ENCODE data around the gene SPEN.
"Not testable (repeated sequence)": the region's sequence is repeated elsewhere in the genome, so short reads cannot be mapped to it uniquely, and the experiment has no call there.

- not testable (repeated sequence) for TF ChIP-seq BHLHE40 (IDR thresholded peaks at IDR 0.05; ENCODE audit: low read depth, low read length); RFX5 (IDR thresholded peaks at IDR 0.05; ENCODE audit: low read depth, low read length); CTCF (conservative IDR thresholded peaks at IDR 0.05; ENCODE audit: low read depth, low read length); FOS (IDR thresholded peaks at IDR 0.05; ENCODE audit: low read depth, low read length); RAD21 (IDR thresholded peaks at IDR 0.05; ENCODE audit: low read length); CEBPB (IDR thresholded peaks at IDR 0.05; ENCODE audit: low read depth, low read length); POLR2A (IDR thresholded peaks at IDR 0.05; ENCODE audit: low read depth, low read length); NFE2L2 (IDR thresholded peaks at IDR 0.05; ENCODE audit: low read depth, low read length)
- TF ChIP-seq, protein P1, sequence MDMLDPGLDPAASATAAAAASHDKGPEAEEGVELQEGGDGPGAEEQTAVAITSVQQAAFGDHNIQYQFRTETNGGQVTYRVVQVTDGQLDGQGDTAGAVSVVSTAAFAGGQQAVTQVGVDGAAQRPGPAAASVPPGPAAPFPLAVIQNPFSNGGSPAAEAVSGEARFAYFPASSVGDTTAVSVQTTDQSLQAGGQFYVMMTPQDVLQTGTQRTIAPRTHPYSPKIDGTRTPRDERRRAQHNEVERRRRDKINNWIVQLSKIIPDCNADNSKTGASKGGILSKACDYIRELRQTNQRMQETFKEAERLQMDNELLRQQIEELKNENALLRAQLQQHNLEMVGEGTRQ (IDR thresholded peaks at IDR 0.05; ENCODE audit: low read depth, low read length), result not testable (repeated sequence)
Observed at GRCh38 chr1:15836511-15836771, 11.1 kb upstream of the SPEN start.
